ENCODE results near the gene ASL.
A peak's percentile ranks its signal among the peaks of the same experiment; 100 is the strongest.
"Not testable (repeated sequence)": the region's sequence is repeated elsewhere in the genome, so short reads cannot be mapped to it uniquely, and the experiment has no call there.

ASL gene

DNA sequence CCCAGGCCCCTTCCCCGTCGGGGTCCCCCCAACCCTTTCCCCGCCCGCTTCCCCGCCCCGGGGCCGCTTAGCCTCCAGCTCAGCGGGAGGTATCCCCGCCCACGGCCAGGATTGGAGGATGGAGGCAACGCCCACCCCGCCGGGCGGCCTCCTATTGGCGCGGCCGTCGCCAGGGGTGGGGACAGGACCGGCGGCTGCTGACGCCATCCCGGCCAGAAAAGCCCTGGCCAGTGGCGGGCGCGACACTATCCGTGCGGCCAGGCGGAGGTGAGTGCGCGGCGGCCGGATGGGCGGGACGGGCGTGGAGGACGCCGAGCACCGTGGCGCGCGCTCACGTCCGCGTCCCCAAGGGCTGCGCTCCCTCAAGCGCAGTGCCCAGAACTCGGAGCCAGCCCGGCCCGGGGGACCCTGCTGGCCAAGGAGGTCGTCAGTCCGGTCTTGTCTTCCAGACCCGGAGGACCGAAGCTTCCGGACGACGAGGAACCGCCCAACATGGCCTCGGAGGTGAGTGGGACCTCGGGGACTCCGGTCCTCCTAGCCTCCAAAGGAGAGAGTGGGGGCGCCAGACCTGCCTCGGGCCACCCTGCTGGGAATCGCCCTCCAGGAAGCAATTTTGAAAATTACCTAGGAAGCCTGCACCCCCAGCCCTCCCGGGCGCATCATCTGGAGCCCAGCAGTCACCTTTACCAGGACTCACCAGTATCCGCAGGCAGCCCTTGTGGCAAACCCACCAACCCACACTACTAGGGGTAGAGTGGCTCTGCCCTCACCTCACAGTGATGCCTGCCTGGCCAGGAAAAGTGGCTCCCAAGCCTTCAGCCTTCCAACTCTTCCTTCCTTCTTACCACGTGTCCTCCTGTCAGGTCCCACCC is at the start of gene ASL:
Gene ASL (plus strand): TSS at position 230 of the 872 bp plus-strand sequence. CDS start 263 bp downstream, at position 493.
- DNase-seq = peak; percentile 88

DNA sequence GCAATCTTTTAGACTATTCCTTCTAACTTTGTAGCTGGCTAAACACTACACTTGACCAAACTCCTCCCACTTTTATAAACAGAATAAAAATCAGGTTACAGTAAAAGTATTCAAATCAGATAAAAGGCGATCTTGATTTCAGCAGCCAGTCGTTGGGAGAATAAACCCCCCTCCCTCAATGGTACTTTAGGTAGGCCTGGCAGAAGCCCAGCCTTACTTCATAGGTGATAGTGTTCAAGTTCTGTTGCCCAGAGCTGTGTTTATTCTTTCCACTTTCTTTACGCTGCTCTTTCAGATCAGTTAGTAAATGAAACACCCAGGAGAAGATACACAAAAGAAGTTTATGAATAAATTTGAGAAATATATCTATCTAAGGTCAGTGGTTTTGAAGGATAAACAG is 47.3 kb upstream of the ASL start:
- DNase-seq = not testable (repeated sequence)

DNA sequence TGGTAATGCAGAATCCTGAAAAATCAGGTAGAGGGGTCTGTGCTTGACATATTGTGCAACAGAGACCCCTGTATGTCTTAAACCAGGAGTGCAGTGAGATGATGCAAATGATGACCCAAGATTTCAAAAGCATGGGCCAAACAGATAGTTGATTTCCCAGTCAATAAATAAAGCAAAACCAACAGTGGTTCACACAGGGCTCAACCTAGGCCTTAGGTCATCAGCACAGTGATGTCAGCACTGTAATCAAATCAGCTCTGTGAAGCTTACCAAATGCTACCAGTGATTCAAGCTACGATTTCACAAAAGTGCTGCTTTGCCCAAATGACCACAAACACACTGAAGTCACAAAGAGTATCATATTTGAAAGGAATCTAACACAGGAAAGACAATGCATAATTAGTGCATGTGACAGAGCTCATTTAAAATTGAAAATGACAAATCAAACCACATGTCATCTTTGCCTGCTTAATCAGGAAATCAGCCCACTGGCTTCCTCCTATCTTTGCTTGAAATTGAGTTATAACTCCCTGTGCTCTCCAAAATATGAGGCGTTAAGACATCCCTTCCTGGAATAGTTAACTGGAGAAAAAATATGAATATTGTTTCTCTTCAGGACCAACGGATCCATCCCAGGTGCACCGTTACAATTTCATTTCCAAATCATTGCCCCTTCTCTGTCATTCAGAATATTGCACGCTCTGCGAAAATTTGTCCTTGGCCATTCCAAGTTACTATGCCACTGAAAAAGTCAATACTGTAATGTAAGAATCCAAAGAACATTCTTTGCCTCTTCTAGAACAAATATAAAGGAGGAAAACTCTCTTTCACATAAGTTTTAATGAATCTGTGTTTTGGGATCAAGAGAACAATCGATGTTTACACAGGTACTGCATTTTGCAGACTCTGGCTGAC is 41.9 kb upstream of the ASL start:
- DNase-seq = no peak

DNA sequence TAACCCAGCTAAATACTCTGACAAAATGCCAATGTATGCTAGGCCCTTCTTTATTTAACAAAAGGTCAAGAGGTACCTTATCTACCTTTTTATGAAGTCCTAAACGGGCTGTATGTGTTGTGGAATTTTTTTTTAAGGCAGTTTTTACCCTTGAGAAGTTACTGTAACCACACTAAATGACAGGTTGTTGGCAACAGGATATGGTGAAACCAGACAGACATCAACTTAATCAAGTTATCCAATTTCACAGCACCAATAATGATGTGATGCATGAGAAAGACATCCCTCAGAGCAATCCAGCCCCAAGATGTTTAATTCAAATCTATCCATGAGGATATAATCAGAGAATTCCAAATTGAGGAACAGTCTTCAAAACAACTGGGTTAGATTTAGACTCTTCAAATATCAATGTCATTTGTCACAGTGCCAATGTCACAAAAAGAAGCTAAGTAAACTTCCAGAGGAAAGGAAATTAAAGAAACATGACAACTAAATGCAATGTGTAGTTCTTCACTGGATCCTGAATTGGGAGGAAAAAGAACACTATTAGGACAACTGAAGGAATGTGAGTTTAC is 41.1 kb upstream of the ASL start:
- not testable (repeated sequence) for DNase-seq

DNA sequence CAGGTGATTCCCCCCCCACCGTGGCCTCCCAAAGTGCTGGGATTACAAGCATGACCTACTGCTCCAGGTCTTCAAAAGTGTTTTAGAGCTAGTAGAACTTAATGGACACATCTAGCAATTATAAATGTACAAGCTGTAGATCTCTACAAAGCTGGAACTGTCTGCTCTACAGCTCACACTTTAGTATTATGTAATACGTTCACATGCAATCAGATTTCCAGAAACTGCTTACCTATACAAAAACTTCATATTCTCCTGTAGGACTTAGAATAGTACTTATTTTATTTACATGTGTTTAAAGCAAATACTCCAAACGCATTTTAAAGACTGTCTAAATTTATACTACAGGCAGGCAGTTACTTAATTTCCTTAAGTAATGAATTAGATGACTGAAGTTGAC is 39.2 kb upstream of the ASL start:
- DNase-seq = no peak

DNA sequence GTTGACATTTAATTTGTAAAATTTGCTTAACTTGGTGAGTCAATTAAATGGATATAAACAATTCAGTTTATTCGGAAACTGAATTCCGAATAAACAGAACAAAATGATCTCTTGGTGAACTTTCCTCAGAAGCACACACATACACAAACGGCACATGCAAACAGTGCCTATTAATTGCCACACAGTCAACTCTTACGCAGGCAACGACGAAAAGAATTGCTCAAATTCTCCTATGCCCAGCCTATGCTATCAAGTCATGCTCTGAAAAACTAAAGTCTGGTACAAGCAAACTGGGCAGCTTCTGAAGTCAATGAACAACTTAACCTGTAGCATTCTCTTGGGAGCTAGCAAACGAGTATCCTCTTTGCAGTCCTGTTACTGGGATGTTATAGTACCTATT is 38.8 kb upstream of the ASL start:
- no peak for DNase-seq

DNA sequence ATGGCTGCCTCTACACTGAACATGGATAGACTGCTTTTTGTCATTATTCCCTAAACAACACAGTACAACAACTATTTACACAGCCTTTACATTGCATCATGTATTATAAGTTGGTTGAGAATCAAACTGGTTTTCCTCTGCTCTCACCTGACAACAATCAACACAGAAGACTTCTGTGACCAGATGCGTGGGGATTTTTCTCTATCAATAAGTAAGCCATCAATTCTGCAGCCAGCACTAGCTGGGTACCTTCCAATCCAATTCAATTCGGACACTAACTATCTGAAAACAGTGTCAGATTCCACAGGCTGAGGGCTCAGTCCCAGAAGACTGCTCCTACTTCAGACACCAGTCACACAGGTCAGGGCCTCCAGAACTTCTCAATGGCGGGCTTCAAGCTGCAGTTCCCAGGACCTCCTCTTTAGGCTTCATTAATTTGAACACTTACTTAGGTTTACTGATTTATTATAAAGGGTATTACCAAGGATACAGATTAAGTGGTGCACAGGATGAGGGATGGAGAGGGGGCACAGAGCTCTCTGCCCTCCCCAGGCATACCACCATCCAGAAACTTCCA is 36.4 kb upstream of the ASL start:
- DNase-seq = no peak

DNA sequence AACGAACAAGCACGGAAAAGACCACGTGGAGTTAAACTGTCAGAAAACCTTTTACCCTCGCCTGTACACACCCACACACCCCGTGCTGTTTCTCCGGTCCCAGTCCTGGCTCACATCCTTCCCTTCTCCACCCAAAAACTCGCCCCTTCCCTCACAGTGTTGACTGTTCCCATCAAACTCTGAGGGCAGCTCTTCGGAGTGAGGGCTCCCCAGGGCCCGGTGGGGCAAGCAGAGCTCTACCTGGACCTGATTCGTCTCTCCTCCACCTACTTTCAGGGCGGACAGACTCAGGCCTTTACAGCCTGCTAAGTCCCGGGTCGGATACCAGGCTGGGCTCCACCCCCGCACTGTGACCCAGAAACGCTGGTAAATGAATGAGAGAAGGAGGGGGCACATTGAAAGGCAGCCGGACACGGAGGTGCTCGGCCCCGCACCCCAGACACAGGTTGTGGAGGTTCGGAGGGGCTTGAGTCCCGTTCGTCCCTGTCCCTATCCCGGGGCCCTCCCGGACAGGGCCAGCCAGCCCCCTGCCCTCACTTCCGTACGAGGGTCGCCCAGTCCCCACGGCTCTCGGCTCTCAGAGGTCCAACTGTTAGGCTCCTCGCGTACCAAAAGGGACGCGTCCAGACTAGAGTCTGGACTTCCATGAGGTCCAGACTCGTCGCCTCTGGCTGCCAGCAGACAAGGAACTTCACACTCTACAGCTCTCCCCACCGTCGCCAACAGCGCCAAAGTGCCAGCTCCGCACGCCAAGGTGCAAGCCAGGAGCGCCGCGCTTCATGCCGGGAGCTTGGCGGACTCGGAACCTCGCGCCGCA is 31.7 kb upstream of the ASL start:
- peak; percentile 27 for DNase-seq

DNA sequence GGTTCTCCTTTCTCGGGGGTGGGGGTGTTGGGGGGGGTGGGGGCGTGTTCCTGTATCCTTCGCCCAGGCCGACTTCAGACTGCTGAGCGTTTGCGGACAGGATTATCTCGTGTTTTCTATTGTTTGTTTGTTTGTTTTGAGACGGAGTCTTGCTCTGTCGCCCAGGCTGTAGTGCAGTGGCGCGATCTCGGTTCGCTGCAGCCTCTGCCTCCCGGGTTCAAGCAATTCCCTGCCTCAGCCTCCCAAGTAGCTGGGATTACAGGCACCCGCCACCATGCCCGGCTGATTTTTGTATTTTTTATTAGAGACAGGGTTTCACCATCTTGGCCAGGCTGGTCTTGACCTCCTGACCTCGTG is 31.1 kb upstream of the ASL start:
- DNase-seq = not testable (repeated sequence)

DNA sequence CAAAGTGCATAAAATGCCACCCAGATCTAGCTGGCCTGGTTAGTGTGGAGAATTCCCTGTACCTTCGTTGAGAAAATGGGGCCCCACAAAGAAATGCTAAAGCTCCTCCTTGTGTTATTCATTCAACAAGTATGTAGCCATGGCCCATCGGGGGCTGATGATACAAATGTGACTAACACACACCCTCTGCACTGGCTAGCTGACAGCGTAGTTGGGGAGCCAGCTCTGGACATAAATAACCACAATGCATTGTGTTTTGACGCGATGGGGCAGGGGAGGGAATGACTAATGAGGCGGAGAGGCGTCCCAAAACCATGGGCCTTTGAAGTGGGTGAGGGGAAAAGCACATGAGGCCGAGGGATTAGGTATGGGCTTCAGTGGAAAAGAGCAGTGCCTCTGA is 28.2 kb upstream of the ASL start:
- DNase-seq = no peak

DNA sequence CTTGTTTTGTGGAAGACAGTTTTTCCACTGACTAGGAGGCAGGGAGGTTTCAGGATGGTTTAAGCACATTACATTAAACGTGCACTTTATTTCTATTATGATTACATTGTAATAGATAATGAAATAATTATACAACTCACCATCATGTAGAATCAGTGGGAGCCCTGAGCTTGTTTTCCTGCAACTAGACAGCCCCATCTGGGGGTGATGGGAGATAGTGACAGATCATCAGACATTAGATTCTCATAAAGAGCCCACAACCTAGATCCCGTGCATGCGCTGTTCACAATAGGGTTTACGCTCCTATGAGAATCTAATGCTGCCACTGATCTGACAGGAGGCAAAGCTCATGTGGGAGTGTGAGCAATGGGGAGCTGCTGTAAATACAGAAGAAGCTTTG is 25.7 kb upstream of the ASL start:
- not testable (repeated sequence) for DNase-seq

DNA sequence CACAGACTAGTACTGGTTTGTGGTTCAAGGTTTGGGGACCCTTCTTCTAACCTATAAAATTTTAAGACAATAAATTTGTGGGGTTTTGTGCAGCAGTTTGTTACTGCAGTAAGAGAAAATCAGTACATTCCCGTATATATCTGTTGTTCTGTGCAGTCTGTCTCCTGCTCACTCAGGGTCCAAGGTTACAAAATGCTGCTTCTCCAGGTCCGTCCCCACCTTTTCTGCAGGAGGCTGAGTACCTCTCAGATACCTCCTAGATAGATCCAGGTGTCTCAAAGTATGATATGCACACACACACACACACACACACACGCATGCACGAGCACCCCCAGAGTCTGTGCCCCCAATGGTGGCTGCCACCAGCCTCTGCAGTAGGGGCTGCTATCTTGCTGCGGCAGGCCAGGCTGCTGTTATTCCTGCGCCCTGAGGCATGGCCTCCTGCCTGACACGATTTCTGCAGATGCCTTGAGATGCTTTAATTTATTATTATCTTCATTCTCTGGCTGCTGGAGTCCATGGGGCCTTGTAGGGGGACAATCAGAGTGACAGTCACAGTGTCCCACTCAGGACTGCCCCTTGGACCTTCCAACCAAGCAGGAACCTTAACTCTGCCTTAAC is 25.2 kb upstream of the ASL start:
- no peak for DNase-seq

DNA sequence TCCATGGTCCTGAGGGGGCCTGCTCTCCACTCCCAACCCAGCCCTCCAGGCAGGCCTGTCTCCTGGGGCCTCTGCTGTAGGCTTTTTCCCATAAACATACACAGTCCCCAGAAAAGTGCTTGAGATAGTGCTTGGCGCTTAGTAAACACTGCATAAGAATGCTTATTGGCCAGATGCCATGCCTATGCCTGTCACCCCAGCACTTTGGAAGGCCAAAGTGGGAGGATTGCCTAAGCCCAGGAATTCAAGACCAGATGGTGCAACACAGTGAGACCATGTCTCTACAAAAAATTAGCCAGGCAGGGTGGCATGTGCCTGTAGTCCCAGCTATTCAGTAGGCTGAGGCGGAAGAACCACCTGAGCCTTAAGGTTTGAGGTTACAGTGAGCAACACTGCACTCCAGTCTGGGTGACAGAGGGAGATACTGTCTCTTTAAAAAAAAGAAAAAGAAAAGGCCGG is 24.6 kb upstream of the ASL start:
- DNase-seq = no peak

DNA sequence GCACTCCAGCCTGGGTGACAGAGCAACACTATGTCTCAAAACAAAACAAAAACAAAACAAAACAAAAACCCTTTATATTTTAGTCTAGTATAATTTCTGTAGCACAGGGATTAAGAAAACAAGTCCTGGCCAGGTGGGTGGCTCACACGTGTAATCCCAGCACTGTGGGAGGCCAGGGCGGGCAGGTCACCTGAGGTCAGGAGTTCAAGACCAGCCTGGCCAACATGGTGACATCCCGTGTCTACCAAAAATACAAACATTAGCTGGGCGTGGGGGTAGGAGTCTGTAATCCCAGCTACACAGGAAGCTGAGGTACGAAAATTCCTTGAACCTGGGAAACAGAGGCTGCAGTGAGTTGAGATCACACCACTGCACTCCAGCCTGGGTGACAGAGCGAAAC is 23.2 kb upstream of the ASL start:
- DNase-seq = no peak

DNA sequence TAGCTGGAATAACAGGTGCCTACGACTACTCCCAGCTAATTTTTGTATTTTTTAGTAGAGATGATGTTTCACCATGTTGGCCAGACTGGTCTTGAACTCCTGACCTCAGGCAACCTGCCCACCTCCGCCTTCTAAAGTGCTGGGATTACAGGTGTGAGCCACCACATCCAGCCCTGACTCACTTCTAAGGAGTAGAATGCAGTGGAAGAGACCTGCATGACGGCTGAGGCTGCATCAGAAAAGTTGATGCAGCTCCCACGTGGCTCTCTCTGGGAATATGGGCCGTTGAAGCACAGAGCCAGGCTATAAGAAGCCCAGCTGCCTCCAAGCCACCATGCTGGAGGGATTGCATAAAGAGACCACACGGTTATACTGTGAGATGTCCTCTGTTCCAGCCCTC is 21.6 kb upstream of the ASL start:
- no peak for DNase-seq

DNA sequence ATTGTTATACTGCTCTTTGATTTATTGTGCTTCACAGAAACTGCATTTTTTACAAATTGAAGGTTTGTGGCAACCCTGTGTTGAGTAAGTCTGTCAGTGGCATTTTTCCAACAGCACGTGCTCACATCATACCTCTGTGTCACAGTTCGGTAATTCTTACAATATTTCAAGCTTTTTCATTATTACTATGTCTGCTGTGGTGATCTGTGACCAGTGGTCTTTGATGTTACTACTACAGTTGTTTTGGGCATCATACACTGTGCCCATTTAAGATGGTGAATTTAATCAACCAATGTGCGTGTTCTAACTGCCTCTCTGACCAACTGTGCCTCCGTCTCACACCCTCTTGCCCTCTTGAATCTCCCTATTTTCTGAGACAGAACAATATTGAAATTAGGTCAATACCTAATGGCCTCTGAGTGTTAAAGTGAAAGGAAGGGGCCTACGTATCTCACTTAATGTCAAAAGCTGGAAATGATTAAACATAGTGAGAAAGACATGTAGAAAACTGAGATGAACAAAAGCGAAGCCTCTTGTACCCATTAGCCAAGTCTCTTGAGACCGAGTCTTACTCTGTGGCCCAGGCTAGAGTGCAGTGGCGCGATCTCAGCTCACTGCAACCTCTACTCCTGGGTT is 20.2 kb upstream of the ASL start:
- DNase-seq = no peak

DNA sequence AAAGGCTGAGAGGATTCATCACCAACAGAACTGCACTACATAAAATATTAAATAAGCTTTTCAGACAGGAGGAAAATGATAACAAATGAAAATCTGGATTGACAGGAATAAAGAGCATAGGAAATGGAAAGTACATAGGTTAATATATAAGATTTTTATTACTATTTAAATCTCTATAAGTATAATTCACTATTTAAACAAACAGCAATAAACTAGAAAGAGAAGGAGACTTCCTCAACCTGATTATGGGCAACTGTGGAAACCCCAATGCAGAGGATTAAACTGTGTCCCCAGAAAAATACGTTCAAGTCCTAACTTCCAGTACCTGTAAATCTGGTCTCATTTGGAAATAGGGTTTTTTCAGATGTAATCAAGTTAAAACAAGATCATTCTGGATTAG is 14.8 kb upstream of the ASL start:
- no peak for DNase-seq

DNA sequence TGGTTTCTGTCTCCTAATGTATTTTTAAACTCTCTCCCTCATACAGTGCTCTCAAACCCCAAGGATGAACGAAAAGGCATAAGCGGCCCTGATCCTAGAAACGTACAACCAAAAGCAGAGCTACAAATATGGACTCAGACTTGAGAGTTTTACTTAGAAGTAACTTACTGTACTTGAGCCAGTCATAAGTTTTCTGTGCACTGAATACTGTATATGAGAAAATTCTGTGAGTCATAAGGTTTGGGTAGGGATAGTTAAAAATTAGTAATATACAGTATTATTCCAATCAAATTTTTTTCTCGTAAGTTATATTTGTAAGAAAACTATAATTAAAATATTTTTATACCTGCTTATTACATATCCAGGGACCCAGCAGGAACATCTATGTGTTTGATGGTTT is 5.9 kb upstream of the ASL start:
- no peak for DNase-seq

DNA sequence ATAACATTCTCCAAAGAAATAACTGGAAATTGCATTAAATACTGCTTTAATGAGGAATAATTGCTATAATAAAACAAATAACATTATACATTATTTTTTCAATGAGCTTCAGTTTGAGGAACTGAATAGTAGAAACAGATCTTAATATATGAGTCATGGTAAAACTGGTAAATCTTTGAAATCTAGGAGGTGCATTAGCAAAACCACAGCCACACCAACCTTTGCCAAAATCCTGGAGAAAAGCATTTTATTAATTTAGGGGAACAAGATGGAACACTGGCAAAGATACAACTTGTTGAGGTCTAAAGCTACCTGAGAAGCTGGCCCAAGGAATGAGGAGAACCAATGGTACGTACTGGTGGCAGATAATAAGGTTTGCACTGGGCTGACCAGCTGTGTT is 5.4 kb upstream of the ASL start:
- DNase-seq = no peak

DNA sequence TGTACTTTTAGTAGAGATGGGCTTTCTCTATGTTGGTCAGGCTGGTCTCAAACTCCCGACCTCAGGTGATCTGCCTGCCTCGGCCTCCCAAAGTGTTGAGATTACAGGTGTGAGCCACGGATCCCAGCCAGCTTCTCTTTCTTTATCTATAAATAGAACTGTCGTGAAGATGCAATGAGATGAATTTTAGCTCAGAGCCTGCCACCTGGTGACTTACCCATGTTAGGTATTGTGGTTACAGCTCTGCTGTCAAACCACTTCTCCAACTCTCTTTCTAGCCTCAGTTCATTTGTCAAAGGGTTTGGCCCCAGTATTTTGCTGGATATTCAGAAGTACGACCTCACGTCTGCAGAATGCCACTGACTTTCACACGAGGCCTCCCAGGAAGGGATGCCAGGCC is 3.4 kb upstream of the ASL start:
- DNase-seq = not testable (repeated sequence)

All from stimulated activated CD4-positive, alpha-beta T cell treated with anti-CD3 and anti-CD28 coated beads, Interleukin-12 subunit alpha, Interleukin-12 subunit beta, amount 100 ng/mL, for 4 hours (primary cell).